IMR-90 (cell line): ENCODE data around the gene GLIPR1. TPM values are rescaled to one million over a fixed set of nuclear protein-coding genes. Genes with fewer than 3 reads are reported as not detected.

Experiments used
- ATAC-seq: fragments of 200-7000 bp; cut with Tn5 transposase; 2 replicates; pipeline ENCODE4 v1.9.1; 2020; ENCODE audit warnings: low read depth, mild to moderate bottlenecking, moderate library complexity
- BruUV-seq: library from RNA; stranded (reverse); fragments of 400-500 nt; replicated peaks from 2 replicates; lab custom pipeline; 2021; lab: Mats Ljungman, UMichigan
- CTCF ChIA-PET: fragments of 300-600 bp; formaldehyde crosslinking; extraction: SDS; loops from one replicate; lab custom pipeline; 2021; ENCODE audit warnings: antibody characterized with exemption; lab: Yijun Ruan, JAX
- POLR2A ChIA-PET: fragments of 300-600 bp; sonication (Branson Sonifier 250); formaldehyde crosslinking; loops from one replicate; lab custom pipeline; 2022; ENCODE audit warnings: antibody characterized with exemption; ENCODE audit not compliant: unreplicated experiment; lab: Charles Lee
- DNase-seq: peaks from one replicate; pipeline ENCODE4 v3.0.0; 2013
- H2AFZ ChIP-seq: replicated peaks from 2 replicates; pipeline ENCODE3; 2013; ENCODE audit warnings: low read length, mild to moderate bottlenecking; ENCODE audit not compliant: poor library complexity
- H2AK5ac ChIP-seq: 2 replicates; pipeline ENCODE4 v1.6.1; 2013; ENCODE audit warnings: low read depth, low read length, inconsistent platforms
- H2AK9ac ChIP-seq: replicated peaks from 2 replicates; pipeline ENCODE3; 2013; ENCODE audit warnings: mild to moderate bottlenecking, low read depth, low read length, moderate library complexity; ENCODE audit not compliant: poor library complexity
- H2BK120ac ChIP-seq: 2 replicates; pipeline ENCODE4 v1.6.1; 2013; ENCODE audit warnings: low read depth, low read length, inconsistent platforms
- H2BK15ac ChIP-seq: 3 replicates; pipeline ENCODE4 v1.6.1; 2013; ENCODE audit warnings: low read depth, low read length, inconsistent platforms
- H2BK20ac ChIP-seq: 2 replicates; pipeline ENCODE4 v1.6.1; 2013; ENCODE audit warnings: low read depth, mild to moderate bottlenecking, inconsistent platforms, low read length, moderate library complexity
- H2BK5ac ChIP-seq: 2 replicates; pipeline ENCODE4 v1.6.1; 2013; ENCODE audit warnings: mild to moderate bottlenecking, low read depth, low read length, inconsistent platforms; ENCODE audit not compliant: poor library complexity, severe bottlenecking
- H3K14ac ChIP-seq: replicated peaks from 2 replicates; pipeline ENCODE4 v1.6.1; 2013; ENCODE audit warnings: low read depth, low read length, inconsistent platforms
- H3K18ac ChIP-seq: 2 replicates; pipeline ENCODE4 v1.6.1; 2013; ENCODE audit warnings: low read depth, low read length, control low read depth
- H3K23ac ChIP-seq: 2 replicates; pipeline ENCODE4 v1.6.1; 2013; ENCODE audit warnings: low read depth, low read length, inconsistent platforms
- H3K27ac ChIP-seq: 2 replicates; pipeline ENCODE4 v1.5.1; 2013; ENCODE audit warnings: mild to moderate bottlenecking, control low read depth, low read length; ENCODE audit not compliant: insufficient read depth
- H3K27me3 ChIP-seq: 2 replicates; pipeline ENCODE4 v1.6.1; 2013; ENCODE audit warnings: low read length; ENCODE audit not compliant: control insufficient read depth, insufficient read depth
- H3K36me3 ChIP-seq: 2 replicates; pipeline ENCODE4 v1.6.1; 2013; ENCODE audit warnings: low read length, mixed read lengths; ENCODE audit not compliant: control insufficient read depth, insufficient read depth
- H3K4ac ChIP-seq: 2 replicates; pipeline ENCODE4 v1.6.1; 2013; ENCODE audit warnings: low read depth, low read length, inconsistent platforms
- H3K4me1 ChIP-seq: 2 replicates; pipeline ENCODE4 v1.6.1; 2013; ENCODE audit warnings: low read length, mixed read lengths; ENCODE audit not compliant: control insufficient read depth, insufficient read depth
- H3K4me2 ChIP-seq: 2 replicates; pipeline ENCODE4 v1.6.1; 2013; ENCODE audit warnings: low read depth, mild to moderate bottlenecking, control low read depth, low read length, moderate library complexity
- H3K4me3 ChIP-seq: 2 replicates; pipeline ENCODE4 v1.5.1; 2013; ENCODE audit warnings: low read depth, mild to moderate bottlenecking, control low read depth, low read length, moderate library complexity; ENCODE audit not compliant: insufficient read depth
- H3K56ac ChIP-seq: 2 replicates; pipeline ENCODE4 v1.6.1; 2013; ENCODE audit warnings: low read length, inconsistent platforms; ENCODE audit not compliant: insufficient read depth; ENCODE audit errors: extremely low read depth
- H3K79me1 ChIP-seq, 2 experiments: 2 replicates each; pipeline ENCODE4 v1.6.1; 2013; ENCODE audit warnings: low read length in 2 of 2, inconsistent platforms in 1 of 2, low read depth in 1 of 2
- H3K9ac ChIP-seq: 2 replicates; pipeline ENCODE4 v1.6.1; 2013; ENCODE audit warnings: low read depth, low read length, control low read depth
- H3K9me1 ChIP-seq: 2 replicates; pipeline ENCODE4 v1.6.1; 2013; ENCODE audit warnings: low read length, inconsistent platforms; ENCODE audit not compliant: insufficient read depth
- H3K9me3 ChIP-seq: 2 replicates; pipeline ENCODE4 v1.6.1; 2013; ENCODE audit warnings: low read length; ENCODE audit not compliant: control insufficient read depth, insufficient read depth
- H4K20me1 ChIP-seq: 2 replicates; pipeline ENCODE4 v1.6.1; 2013; ENCODE audit warnings: low read length, inconsistent platforms; ENCODE audit not compliant: insufficient read depth
- H4K5ac ChIP-seq: 2 replicates; pipeline ENCODE4 v1.6.1; 2013; ENCODE audit warnings: mild to moderate bottlenecking, low read depth, low read length, control low read depth
- H4K8ac ChIP-seq, 2 experiments: 2 replicates each; pipeline ENCODE4 v1.6.1; 2013; ENCODE audit warnings: low read depth in 2 of 2, low read length in 2 of 2, control low read depth in 1 of 2, inconsistent platforms in 1 of 2
- H4K91ac ChIP-seq: 2 replicates; pipeline ENCODE4 v1.6.1; 2013; ENCODE audit warnings: low read depth, low read length, inconsistent platforms; ENCODE audit not compliant: insufficient read depth
- CEBPB ChIP-seq: IDR thresholded peaks from 2 replicates; pipeline ENCODE4 v1.6.1; 2012; ENCODE audit warnings: low read depth, low read length, improper control_type of control experiment
- CHD1 ChIP-seq: IDR thresholded peaks from 2 replicates; pipeline ENCODE4 v1.6.1; 2012; ENCODE audit warnings: low read depth, low read length, improper control_type of control experiment
- FOS ChIP-seq: fragments of 150-350 bp; IDR thresholded peaks from 2 replicates; pipeline ENCODE4 v1.6.1; 2016; ENCODE audit warnings: low read depth, low read length
- MAFK ChIP-seq: IDR thresholded peaks from 2 replicates; pipeline ENCODE4 v1.6.1; 2012; ENCODE audit warnings: low read depth, low read length, improper control_type of control experiment
- POLR2A ChIP-seq: IDR thresholded peaks from 2 replicates; pipeline ENCODE4 v1.6.1; 2012; ENCODE audit warnings: mild to moderate bottlenecking, low read depth, low read length
- RAD21 ChIP-seq: IDR thresholded peaks from 2 replicates; pipeline ENCODE4 v1.6.1; 2012; ENCODE audit warnings: low read length, improper control_type of control experiment
- RFX5 ChIP-seq: IDR thresholded peaks from 2 replicates; pipeline ENCODE4 v1.8.0; 2012; ENCODE audit warnings: low read depth, mild to moderate bottlenecking, low read length, moderate library complexity
- SMC3 ChIP-seq: fragments of 150-350 bp; IDR thresholded peaks from 2 replicates; pipeline ENCODE4 v1.6.1; 2016; ENCODE audit warnings: low read depth, mild to moderate bottlenecking, antibody characterized with exemption, low read length, moderate library complexity
- USF2 ChIP-seq: fragments of 150-350 bp; IDR thresholded peaks from 2 replicates; pipeline ENCODE4 v1.6.1; 2017; ENCODE audit warnings: mild to moderate bottlenecking, antibody characterized with exemption, low read length, low read depth
- WGBS, 2 experiments: methylation state at CpG; one replicate each; pipeline versions ENCODE4 v1.1.5 to v1.1.7; 2013; ENCODE audit warnings: missing lambda C conversion rate in 2 of 2; ENCODE audit not compliant: insufficient read length in 1 of 2; ENCODE audit errors: extremely low coverage in 2 of 2; 5-methylcytosine and 5-hydroxymethylcytosine counted together
- dilution Hi-C: fragments of 300-500 bp; cut with HindIII; formaldehyde crosslinking; loops from one replicate; pipeline ENCODE4 v1.14.3; 2018; ENCODE audit warnings: low sequenced_read_pairs; ENCODE audit not compliant: unreplicated experiment
- in situ Hi-C: fragments of 300-500 bp; cut with MboI; formaldehyde crosslinking; loops from 3 replicates; pipeline ENCODE4 v1.14.3; 2019; ENCODE audit warnings: low sequenced_read_pairs, inconsistent platforms, mixed read lengths
- intact Hi-C: fragments of 100-400 bp; cut with micrococcal nuclease; formaldehyde crosslinking; loops from 2 replicates; pipeline ENCODE4 v1.10.0; 2022
- polyA plus RNA-seq, 3 experiments: library from polyadenylated mRNA; depleted of rRNA; stranded (reverse); fragments of >200 nt; gene quantifications; 2 replicates each; pipeline ENCODE4 v1.2.3, GENCODE V29; 2012; ENCODE audit warnings: low replicate concordance in 1 of 3
- total RNA-seq: library from RNA; depleted of rRNA; stranded (reverse); fragments of >200 nt; gene quantifications from 2 replicates; pipeline ENCODE4 v1.2.3, GENCODE V29; 2012

Gene GLIPR1
- total and polyA plus RNA-seq, 2 of the 4 experiments (the other 2 are of a cell fraction): 268 to 327 TPM

- no peak for TF ChIP-seq USF2
Observed at GRCh38 chr12:75505706-75506312, 25.3 kb downstream of the GLIPR1 start (continued).

DNA sequence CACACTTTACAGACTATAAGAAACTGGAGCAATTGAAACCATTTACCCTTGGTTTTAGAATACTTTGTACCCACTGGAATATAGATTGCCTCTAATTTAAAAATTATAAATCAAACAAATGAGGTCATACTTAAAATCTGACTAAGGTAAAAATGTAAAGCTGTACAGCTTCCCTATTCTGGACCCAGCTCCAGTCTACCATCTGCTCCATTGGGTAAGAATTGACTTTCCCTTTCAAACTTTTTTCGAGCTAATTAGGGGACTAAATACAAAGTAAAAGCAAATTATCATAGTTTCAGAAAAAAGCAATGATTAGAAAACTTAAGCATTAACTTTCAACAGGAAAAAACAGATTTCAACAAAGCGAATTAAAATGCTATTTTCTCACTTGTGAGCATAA is 26.5 kb downstream of the GLIPR1 start:
- intact Hi-C loops: no loop called here
- peaks cover 5 to 20% of the 10 kb centered on the region in 2 experiments; a peak in 3 of 4 replicates for H3K79me1 ChIP-seq
- no peak overlapping the region for H2BK20ac ChIP-seq
- ChIA-PET CTCF (interaction anchor here (0.6 to 1.0 kb wide), 4 partner anchors 157 to 372 kb away, joined by 3 to 4 read pairs (median 4); partner anchors contain the start of gene GLIPR1L1), POLR2A (no interaction called here)
- no peak overlapping the region for H3K27ac ChIP-seq
- dilution Hi-C loops: no loop called here
- no peak overlapping the region for H3K9ac ChIP-seq
- H4K5ac ChIP-seq: no peak overlapping the region
- H3K56ac ChIP-seq: no peak overlapping the region
- H3K4me1 ChIP-seq: peaks cover 1% of the 10 kb centered on the region; the same call in 1 of the 2 replicates
- no peak overlapping the region for H2AK9ac ChIP-seq
- H3K18ac ChIP-seq: no peak overlapping the region
- no peak overlapping the region for H2BK120ac ChIP-seq
- no peaks in the 10 kb centered on the region for H3K9me3 ChIP-seq
- H3K14ac ChIP-seq: no peak overlapping the region
- H3K4me3 ChIP-seq: no peak overlapping the region
- H3K9me1 ChIP-seq: no peaks in the 10 kb centered on the region
- H2BK15ac ChIP-seq: no peak overlapping the region
- no TSS peak for BruUV-seq
- no peak overlapping the region for H4K91ac ChIP-seq
- WGBS, 2 experiments: no CpG with 5 or more reads among the region's 2 CpGs
- no peak overlapping the region for H2BK5ac ChIP-seq
- H4K20me1 ChIP-seq: no peaks in the 10 kb centered on the region
- in situ Hi-C loops: loop anchor here (10.0 kb wide), 1 partner anchor 812 kb away; no protein-coding TSS in a partner anchor
- no peak for TF ChIP-seq USF2
- no peak for TF ChIP-seq POLR2A
- TF ChIP-seq RFX5: no peak
- no peak for TF ChIP-seq SMC3
- TF ChIP-seq RAD21: no peak
- no peak for TF ChIP-seq CHD1
- no peak for TF ChIP-seq CEBPB
- no peak for TF ChIP-seq MAFK
- no peak for TF ChIP-seq FOS
- ATAC-seq: no peak
- H3K4ac ChIP-seq: no peak overlapping the region
- H3K27me3 ChIP-seq: no peaks in the 10 kb centered on the region
- H3K23ac ChIP-seq: no peak overlapping the region
- no peak overlapping the region for H2AK5ac ChIP-seq
- no peak overlapping the region for H4K8ac ChIP-seq
- DNase-seq: no peak
- H3K4me2 ChIP-seq: no peak overlapping the region
- H3K36me3 ChIP-seq: peaks cover 17% of the 10 kb centered on the region
- no peak overlapping the region for H2AFZ ChIP-seq
